HepG2 (cell line): Measurements from ENCODE around the gene STX10. TPM values are rescaled to one million over a fixed set of nuclear protein-coding genes. Genes with fewer than 3 reads are reported as not detected.

Experiments
- ELF3 ChIP-seq: IDR thresholded peaks from 2 replicates; pipeline ENCODE4 v1.6.1; 2016; ENCODE audit warnings: missing genetic modification reagents, missing compliant biosample characterization
- HDAC6 ChIP-seq: fragments of 200-600 bp; sonication (generic); IDR thresholded peaks from 2 replicates; pipeline ENCODE4 v1.7.0; 2017; ENCODE audit warnings: mild to moderate bottlenecking, antibody characterized with exemption, low read length, low read depth
- KDM2A ChIP-seq: sonication (generic); formaldehyde crosslinking; IDR thresholded peaks from 2 replicates; pipeline ENCODE4 v1.4.0; 2020; ENCODE audit warnings: low read depth, missing genetic modification reagents, borderline replicate concordance
- MEF2D ChIP-seq: sonication (generic); formaldehyde crosslinking; IDR thresholded peaks from 2 replicates; pipeline ENCODE4 v1.5.1; 2020; ENCODE audit warnings: mild to moderate bottlenecking, missing genetic modification reagents
- NR2C2 ChIP-seq: sonication (generic); formaldehyde crosslinking; IDR thresholded peaks from 2 replicates; pipeline ENCODE4 v1.4.0; 2020; ENCODE audit warnings: missing genetic modification reagents, mild to moderate bottlenecking, moderate library complexity, borderline replicate concordance
- ONECUT2 ChIP-seq: sonication (generic); formaldehyde crosslinking; IDR thresholded peaks from 2 replicates; pipeline ENCODE4 v1.4.0; 2020; ENCODE audit warnings: missing genetic modification reagents
- SMC3 ChIP-seq: IDR thresholded peaks from 2 replicates; pipeline ENCODE4 v1.6.1; 2011; ENCODE audit warnings: low read length, improper control_type of control experiment
- TBL1XR1 ChIP-seq: fragments of 150-350 bp; IDR thresholded peaks from 2 replicates; pipeline ENCODE4 v1.6.1; 2014; ENCODE audit warnings: borderline replicate concordance, low read length; ENCODE audit not compliant: partially characterized antibody
- TIGD3 ChIP-seq: sonication (generic); formaldehyde crosslinking; IDR thresholded peaks from 2 replicates; pipeline ENCODE4 v1.5.1; 2020; ENCODE audit warnings: mild to moderate bottlenecking, missing genetic modification reagents, borderline replicate concordance
- TOE1 ChIP-seq: sonication (generic); formaldehyde crosslinking; IDR thresholded peaks from 2 replicates; pipeline ENCODE4 v1.4.0; 2020; ENCODE audit warnings: mild to moderate bottlenecking, missing genetic modification reagents
- ZBTB20 ChIP-seq: sonication (generic); formaldehyde crosslinking; IDR thresholded peaks from 2 replicates; pipeline ENCODE4 v1.8.1; 2023; ENCODE audit warnings: missing genetic modification reagents, low read depth, mild to moderate bottlenecking, borderline replicate concordance
- ZMYM2 ChIP-seq: sonication (generic); formaldehyde crosslinking; IDR thresholded peaks from 2 replicates; pipeline ENCODE4 v1.8.0; 2022; ENCODE audit warnings: mild to moderate bottlenecking, missing genetic modification reagents
- ZNF24 ChIP-seq: fragments of 450-650 bp; IDR thresholded peaks from 2 replicates; pipeline ENCODE4 v1.6.1; 2017; ENCODE audit warnings: antibody characterized with exemption, mild to moderate bottlenecking
- ZNF670 ChIP-seq: sonication (generic); formaldehyde crosslinking; IDR thresholded peaks from 2 replicates; pipeline ENCODE4 v1.8.0; 2022; ENCODE audit warnings: mild to moderate bottlenecking, missing genetic modification reagents, borderline replicate concordance
- ZNF704 ChIP-seq: sonication (generic); formaldehyde crosslinking; IDR thresholded peaks from 2 replicates; pipeline ENCODE4 v1.8.1; 2023; ENCODE audit warnings: mild to moderate bottlenecking, inconsistent platforms, moderate library complexity, missing genetic modification reagents, borderline replicate concordance
- ZNF772 ChIP-seq: sonication (generic); formaldehyde crosslinking; IDR thresholded peaks from 2 replicates; pipeline ENCODE4 v1.5.0; 2020; ENCODE audit warnings: mild to moderate bottlenecking, missing genetic modification reagents
- ZNF83 ChIP-seq: sonication (generic); formaldehyde crosslinking; IDR thresholded peaks from 2 replicates; pipeline ENCODE4 v1.4.0; 2020; ENCODE audit warnings: missing genetic modification reagents, mild to moderate bottlenecking, borderline replicate concordance
- polyA plus RNA-seq, 8 experiments: library from polyadenylated mRNA; depleted of rRNA in 3 of 8; stranded (reverse) in 7 of 8; unstranded in 1 of 8; fragments of >200 nt; fragmentation: Illumina TruSeq in 4 of 8; extraction: Trizol in 4 of 8; gene quantifications; 2 replicates each; pipeline versions ENCODE4 v1.2.1 to v1.2.3, GENCODE V29; 2011 to 2016; ENCODE audit warnings: low read depth in 4 of 8, missing spikeins in 1 of 8, mixed read lengths in 1 of 8; ENCODE audit not compliant: insufficient read depth in 1 of 8
- total RNA-seq, 5 experiments: library from RNA; depleted of rRNA; stranded (reverse); fragments of >200 nt; fragmentation: Illumina TruSeq; extraction: Trizol; gene quantifications; 2 replicates each; pipeline ENCODE4 v1.2.3, GENCODE V29; 2016; ENCODE audit warnings: low read depth in 1 of 5
- TF ChIP-seq, protein P1 (sequence below): sonication (generic); formaldehyde crosslinking; IDR thresholded peaks from 2 replicates; pipeline ENCODE4 v1.5.1; 2020; ENCODE audit warnings: missing genetic modification reagents, mild to moderate bottlenecking, borderline replicate concordance
- TF ChIP-seq, protein P2 (sequence below): IDR thresholded peaks from 2 replicates; pipeline ENCODE4 v1.6.1; 2018; ENCODE audit warnings: missing genetic modification reagents, mild to moderate bottlenecking, missing compliant biosample characterization
- TF ChIP-seq, protein P3 (sequence below): IDR thresholded peaks from 2 replicates; pipeline ENCODE4 v1.6.1; 2016; ENCODE audit warnings: missing compliant biosample characterization, missing genetic modification reagents, borderline replicate concordance

The STX10 gene
- total and polyA plus RNA-seq, 2 of the 13 experiments (the other 11 are each of a cell fraction or from before 2014, with no cell fraction given): 47.9 to 66.4 TPM

DNA sequence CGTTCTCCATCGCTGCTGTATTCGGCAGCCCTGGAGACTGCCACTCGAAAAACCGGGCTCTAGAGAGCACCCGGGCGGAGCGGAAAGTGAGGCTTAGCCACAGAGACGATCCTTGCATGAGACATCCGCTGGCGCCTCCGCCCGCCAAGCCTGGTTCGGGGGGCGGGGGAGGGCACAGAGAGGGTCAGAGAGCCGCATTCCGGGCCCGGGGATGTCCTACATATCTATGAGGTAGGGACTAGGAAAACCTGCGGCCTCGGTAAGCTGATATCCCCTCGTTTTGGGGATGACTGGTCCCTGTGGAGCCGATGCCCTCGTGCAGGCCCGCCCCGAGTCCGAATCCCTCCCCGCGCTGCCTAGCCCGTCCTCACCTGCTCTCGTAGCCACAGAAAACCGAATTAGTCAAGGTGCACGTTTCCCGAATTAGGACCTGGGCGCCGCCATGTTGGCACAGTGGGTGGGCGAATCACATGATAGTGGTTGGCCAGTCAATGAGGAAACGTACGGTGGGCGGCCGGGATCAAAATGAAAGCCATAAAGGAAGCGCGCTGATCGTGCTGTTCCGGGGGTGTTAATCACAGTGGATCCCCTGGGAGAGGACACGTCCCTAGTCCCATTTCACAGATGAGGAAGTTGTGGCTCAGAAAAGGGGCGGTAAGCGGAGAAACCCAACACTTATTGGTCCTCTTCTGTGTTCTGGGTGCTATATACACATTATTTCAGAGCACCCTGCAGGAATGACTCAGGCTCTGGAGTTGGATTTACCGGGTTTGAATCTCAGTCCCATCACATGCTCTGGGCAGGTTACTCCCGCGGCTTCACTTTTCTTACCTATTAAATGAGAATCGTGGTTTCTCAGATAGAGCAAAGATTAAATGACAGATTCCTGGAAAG lies 33.6 kb downstream of the STX10 start, which contains the start of gene TRMT1 (continued):
- TF ChIP-seq, protein P1, sequence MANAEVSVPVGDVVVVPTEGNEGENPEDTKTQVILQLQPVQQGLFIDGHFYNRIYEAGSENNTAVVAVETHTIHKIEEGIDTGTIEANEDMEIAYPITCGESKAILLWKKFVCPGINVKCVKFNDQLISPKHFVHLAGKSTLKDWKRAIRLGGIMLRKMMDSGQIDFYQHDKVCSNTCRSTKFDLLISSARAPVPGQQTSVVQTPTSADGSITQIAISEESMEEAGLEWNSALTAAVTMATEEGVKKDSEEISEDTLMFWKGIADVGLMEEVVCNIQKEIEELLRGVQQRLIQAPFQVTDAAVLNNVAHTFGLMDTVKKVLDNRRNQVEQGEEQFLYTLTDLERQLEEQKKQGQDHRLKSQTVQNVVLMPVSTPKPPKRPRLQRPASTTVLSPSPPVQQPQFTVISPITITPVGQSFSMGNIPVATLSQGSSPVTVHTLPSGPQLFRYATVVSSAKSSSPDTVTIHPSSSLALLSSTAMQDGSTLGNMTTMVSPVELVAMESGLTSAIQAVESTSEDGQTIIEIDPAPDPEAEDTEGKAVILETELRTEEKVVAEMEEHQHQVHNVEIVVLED (CRISPR knock-in tag): peak; percentile 68; the same call in 1 of the 2 replicates
- no peak for TF ChIP-seq TOE1 (CRISPR knock-in tag)
- peak; percentile 78; the same call in 1 of the 2 replicates for TF ChIP-seq ZNF704 (CRISPR knock-in tag)
- TF ChIP-seq MEF2D (CRISPR knock-in tag): no peak
- no peak for TF ChIP-seq HDAC6
- no peak; the same call in 1 of the 2 replicates for TF ChIP-seq ZBTB20
- no peak for TF ChIP-seq ZNF24
- TF ChIP-seq ZMYM2 (CRISPR knock-in tag): peak; percentile 87; the same call in 1 of the 2 replicates
- peak; percentile 79 for TF ChIP-seq KDM2A
- TF ChIP-seq ZNF772 (CRISPR knock-in tag): no peak
- peak; percentile 17 for TF ChIP-seq TBL1XR1
- no peak for TF ChIP-seq TIGD3 (CRISPR knock-in tag)
- TF ChIP-seq NR2C2 (CRISPR knock-in tag): peak; percentile 70; the same call in 1 of the 2 replicates
- TF ChIP-seq ZNF670 (CRISPR knock-in tag): peak; percentile 95; the same call in 1 of the 2 replicates
- TF ChIP-seq ELF3: peak; percentile 71
- TF ChIP-seq ZNF83 (CRISPR knock-in tag): no peak
- TF ChIP-seq SMC3: no peak
- TF ChIP-seq, protein P2, sequence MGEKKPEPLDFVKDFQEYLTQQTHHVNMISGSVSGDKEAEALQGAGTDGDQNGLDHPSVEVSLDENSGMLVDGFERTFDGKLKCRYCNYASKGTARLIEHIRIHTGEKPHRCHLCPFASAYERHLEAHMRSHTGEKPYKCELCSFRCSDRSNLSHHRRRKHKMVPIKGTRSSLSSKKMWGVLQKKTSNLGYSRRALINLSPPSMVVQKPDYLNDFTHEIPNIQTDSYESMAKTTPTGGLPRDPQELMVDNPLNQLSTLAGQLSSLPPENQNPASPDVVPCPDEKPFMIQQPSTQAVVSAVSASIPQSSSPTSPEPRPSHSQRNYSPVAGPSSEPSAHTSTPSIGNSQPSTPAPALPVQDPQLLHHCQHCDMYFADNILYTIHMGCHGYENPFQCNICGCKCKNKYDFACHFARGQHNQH (CRISPR knock-in tag): peak; percentile 56; the same call in 1 of the 2 replicates
- no peak for TF ChIP-seq ONECUT2
- TF ChIP-seq, protein P3, sequence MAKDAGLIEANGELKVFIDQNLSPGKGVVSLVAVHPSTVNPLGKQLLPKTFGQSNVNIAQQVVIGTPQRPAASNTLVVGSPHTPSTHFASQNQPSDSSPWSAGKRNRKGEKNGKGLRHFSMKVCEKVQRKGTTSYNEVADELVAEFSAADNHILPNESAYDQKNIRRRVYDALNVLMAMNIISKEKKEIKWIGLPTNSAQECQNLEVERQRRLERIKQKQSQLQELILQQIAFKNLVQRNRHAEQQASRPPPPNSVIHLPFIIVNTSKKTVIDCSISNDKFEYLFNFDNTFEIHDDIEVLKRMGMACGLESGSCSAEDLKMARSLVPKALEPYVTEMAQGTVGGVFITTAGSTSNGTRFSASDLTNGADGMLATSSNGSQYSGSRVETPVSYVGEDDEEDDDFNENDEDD (CRISPR knock-in tag): no peak
